ENCODE results near the gene OR4K17. TPM values are rescaled to one million over a fixed set of nuclear protein-coding genes. Genes with fewer than 3 reads are reported as not detected.

The OR4K17 gene
- total and polyA plus RNA-seq, 8 donors = 0.03 to 0.11 (median 0.08) TPM; not detected in 2

DNA sequence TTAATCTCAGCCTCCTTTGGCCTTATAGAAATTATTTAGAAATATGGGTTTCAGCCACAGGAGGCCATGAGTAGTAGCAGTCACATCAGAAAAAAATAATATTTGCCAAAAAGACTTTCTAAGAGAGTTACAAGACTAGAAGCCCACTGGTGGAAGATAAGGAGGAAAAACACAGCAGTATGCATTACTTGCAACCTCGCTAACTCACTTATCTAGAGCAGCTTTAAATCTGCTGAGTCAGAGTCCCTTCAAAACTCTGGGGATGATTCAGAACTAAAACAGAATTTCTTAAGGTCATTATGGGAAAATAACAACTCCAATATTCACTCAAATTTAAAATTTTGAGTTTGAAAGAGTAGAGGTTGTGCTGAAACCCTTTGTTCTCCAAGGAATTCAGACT lies 6.2 kb downstream of the OR4K17 start:
- no peak for DNase-seq
- no peaks in the 10 kb centered on the region for H3K4me1 ChIP-seq
- no peaks in the 10 kb centered on the region for H3K27me3 ChIP-seq
- no peak for ATAC-seq
- peaks cover 0 to 32% of the 10 kb centered on the region in 2 donors for H3K9me3 ChIP-seq
- no peak overlapping the region for H3K27ac ChIP-seq
- no peaks in the 10 kb centered on the region for H3K36me3 ChIP-seq
- intact Hi-C loops (cut with DNase I) = no loop called here
- no peak for TF ChIP-seq CTCF (IDR thresholded peaks at IDR 0.05)
- no peak overlapping the region for H3K4me3 ChIP-seq

GRCh38 chr14:20118795-20119194 lies 8.3 kb downstream of the OR4K17 start:
- no peaks in the 10 kb centered on the region for H3K4me1 ChIP-seq
- DNase-seq (no peak), ATAC-seq (no peak)
- H3K4me3 ChIP-seq = no peak overlapping the region
- no peak for TF ChIP-seq CTCF (IDR thresholded peaks at IDR 0.05)
- no peak overlapping the region for H3K27ac ChIP-seq
- peaks cover 0 to 32% of the 10 kb centered on the region in 2 donors for H3K9me3 ChIP-seq
- H3K27me3 ChIP-seq = no peaks in the 10 kb centered on the region
- H3K36me3 ChIP-seq = no peaks in the 10 kb centered on the region
- intact Hi-C loops (cut with DNase I) = no loop called here

DNA sequence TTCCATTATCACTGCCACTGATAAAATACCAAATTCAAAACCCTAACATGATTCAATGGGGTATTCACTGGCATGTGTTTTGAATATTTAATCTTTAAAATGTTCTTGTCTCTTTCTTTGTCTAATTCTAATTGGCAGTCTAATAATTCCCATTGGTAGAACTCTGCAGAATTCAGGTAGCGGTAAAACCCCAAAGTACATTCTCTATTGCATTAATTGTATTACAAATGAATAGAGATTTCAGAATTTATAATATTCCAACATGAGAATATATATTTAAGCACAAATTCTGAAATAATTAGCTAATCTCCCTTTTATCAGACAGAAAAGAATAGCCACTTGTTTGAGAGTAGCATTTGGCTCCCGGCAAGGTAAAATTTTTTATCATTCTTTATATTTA lies 28.0 kb downstream of the OR4K17 start, which contains the start of gene OR4N5:
TSS of gene OR4N5 (plus strand) at position 301 of the 400 bp plus-strand sequence. CDS start 4,916 bp downstream, outside the sequence.
- H3K27me3 ChIP-seq = no peaks in the 10 kb centered on the region
- no peak within 1 kb of the TSS for H3K4me3 ChIP-seq
- no peaks in the 10 kb centered on the region for H3K9me3 ChIP-seq
- ATAC-seq (no peak), DNase-seq (no peak)
- no peak for TF ChIP-seq CTCF (IDR thresholded peaks at IDR 0.05)
- H3K4me1 ChIP-seq = no peaks in the 10 kb centered on the region
- no peaks in the 10 kb centered on the region for H3K36me3 ChIP-seq
- intact Hi-C loops (cut with DNase I) = no loop called here
- no peak within 1 kb of the TSS for H3K27ac ChIP-seq

DNA sequence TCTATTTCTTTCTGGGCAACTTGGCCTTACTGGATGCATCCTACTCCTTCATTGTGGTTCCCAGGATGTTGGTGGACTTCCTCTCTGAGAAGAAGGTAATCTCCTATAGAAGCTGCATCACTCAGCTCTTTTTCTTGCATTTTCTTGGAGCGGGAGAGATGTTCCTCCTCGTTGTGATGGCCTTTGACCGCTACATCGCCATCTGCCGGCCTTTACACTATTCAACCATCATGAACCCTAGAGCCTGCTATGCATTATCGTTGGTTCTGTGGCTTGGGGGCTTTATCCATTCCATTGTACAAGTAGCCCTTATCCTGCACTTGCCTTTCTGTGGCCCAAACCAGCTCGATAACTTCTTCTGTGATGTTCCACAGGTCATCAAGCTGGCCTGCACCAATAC lies 33.4 kb downstream of the OR4K17 start:
- Histone ChIP-seq H3K9me3 (no peaks in the 10 kb centered on the region), H3K27me3 (no peaks in the 10 kb centered on the region), H3K4me3 (no peak overlapping the region), H3K4me1 (no peaks in the 10 kb centered on the region), H3K36me3 (no peaks in the 10 kb centered on the region), H3K27ac (no peak overlapping the region)
- TF ChIP-seq CTCF (IDR thresholded peaks at IDR 0.05) = no peak
- ATAC-seq (no peak), DNase-seq (no peak)
- intact Hi-C loops (cut with DNase I) = no loop called here

DNA sequence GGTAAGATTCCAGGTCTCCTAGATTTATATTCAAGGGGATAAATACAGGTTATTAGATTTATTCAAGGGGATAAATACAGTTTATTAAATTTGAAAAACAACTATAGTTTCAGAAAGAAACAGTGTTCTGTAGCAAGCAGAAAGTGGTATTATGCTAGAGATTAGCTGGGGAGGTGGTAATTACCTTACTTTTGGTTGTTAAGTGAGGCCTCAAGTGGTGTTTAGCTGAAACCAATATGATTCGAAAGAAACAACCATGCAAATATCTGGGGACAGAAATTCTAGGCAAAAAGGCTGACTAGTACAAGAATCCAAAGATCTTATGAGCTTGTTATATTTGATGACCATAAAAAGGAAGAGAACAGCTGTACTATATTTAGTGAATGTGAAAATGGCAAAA lies 34.3 kb downstream of the OR4K17 start:
- Histone ChIP-seq H3K27me3 (no peaks in the 10 kb centered on the region), H3K4me3 (no peak overlapping the region), H3K27ac (no peak overlapping the region), H3K9me3 (no peaks in the 10 kb centered on the region), H3K36me3 (no peaks in the 10 kb centered on the region), H3K4me1 (no peaks in the 10 kb centered on the region)
- DNase-seq (no peak), ATAC-seq (no peak)
- TF ChIP-seq CTCF (IDR thresholded peaks at IDR 0.05) = no peak
- intact Hi-C loops (cut with DNase I) = no loop called here

Data from left lung (tissue), 10 donors.